HG03442 (cell line): Measurements from ENCODE around the gene THAP4.

Experiments used
- ATAC-seq: cut with Tn5 transposase; IDR thresholded peaks from one replicate; pipeline ENCODE4 v1.9.1; 2021; ENCODE audit warnings: mild to moderate bottlenecking, moderate library complexity; ENCODE audit not compliant: unreplicated experiment

The THAP4 gene

GRCh38 chr2:241637018-241637794 lies at the start of gene THAP4, which contains the start of gene ATG4B:
Gene THAP4, minus strand, starts transcription at chr2:241637158. Its CDS starts 141 bp downstream, at chr2:241637017.
Gene ATG4B, plus strand, starts transcription at chr2:241637693. Its CDS starts 22 bp downstream, at chr2:241637715.
- ATAC-seq = peak; percentile 61

- peak; percentile 4 for ATAC-seq
These were observed 49.3 kb upstream of the THAP4 start for GRCh38 chr2:241686324-241686649.

GRCh38 chr2:241680827-241681599 lies 44.1 kb upstream of the THAP4 start:
- ATAC-seq = no peak

- no peak for ATAC-seq
These were observed 43.1 kb upstream of the THAP4 start for GRCh38 chr2:241680044-241680443.

GRCh38 chr2:241678784-241679540 lies 42.0 kb upstream of the THAP4 start:
- ATAC-seq = no peak

GRCh38 chr2:241678307-241678706 lies 41.3 kb upstream of the THAP4 start:
- no peak for ATAC-seq

GRCh38 chr2:241677392-241677791 lies 40.4 kb upstream of the THAP4 start:
- no peak for ATAC-seq

GRCh38 chr2:241676665-241677064 lies 39.7 kb upstream of the THAP4 start:
- no peak for ATAC-seq

- no peak for ATAC-seq
These were observed 38.9 kb upstream of the THAP4 start for GRCh38 chr2:241675885-241676284.

GRCh38 chr2:241673797-241674725 lies 37.1 kb upstream of the THAP4 start:
- ATAC-seq = no peak

GRCh38 chr2:241673189-241673663 lies 36.3 kb upstream of the THAP4 start:
- no peak for ATAC-seq

- ATAC-seq = no peak
These were observed 35.6 kb upstream of the THAP4 start for GRCh38 chr2:241672243-241673188.

GRCh38 chr2:241671457-241672240 lies 34.7 kb upstream of the THAP4 start:
- ATAC-seq = no peak

- ATAC-seq = no peak
These were observed 33.6 kb upstream of the THAP4 start for GRCh38 chr2:241670333-241671110.

GRCh38 chr2:241668839-241669238 lies 31.9 kb upstream of the THAP4 start:
- ATAC-seq = no peak

GRCh38 chr2:241668354-241668753 lies 31.4 kb upstream of the THAP4 start:
- no peak for ATAC-seq

GRCh38 chr2:241666627-241667400 lies 29.9 kb upstream of the THAP4 start:
- no peak for ATAC-seq
